Naive B cell (primary cell): ENCODE data around the gene ABAT. TPM values are rescaled to one million over a fixed set of nuclear protein-coding genes. Genes with fewer than 3 reads are reported as not detected.

Experiments used
- ATAC-seq, 2 donors: fragments of 150-1000 bp; cut with Tn5 transposase; 2 replicates each; pipeline ENCODE4 v1.10.0; 2021; ENCODE audit warnings: low read depth in 2 of 2, mild to moderate bottlenecking in 2 of 2, moderate library complexity in 2 of 2
- DNase-seq: peaks from one replicate; pipeline ENCODE4 v3.0.0; 2022
- H3K27ac Mint-ChIP-seq, 6 donors: one replicate each; pipeline ENCODE4 v1.8.0; 2020 to 2022; ENCODE audit warnings: mild to moderate bottlenecking in 6 of 6, mixed read lengths in 6 of 6, moderate library complexity in 5 of 6, inconsistent platforms in 2 of 6
- H3K27me3 Mint-ChIP-seq, 3 donors: one replicate each; pipeline ENCODE4 v1.8.0; 2021 to 2022; ENCODE audit warnings: mixed read lengths in 3 of 3, mild to moderate bottlenecking in 1 of 3
- H3K36me3 Mint-ChIP-seq, 2 donors: one replicate each; pipeline ENCODE4 v1.8.0; 2020 to 2022; ENCODE audit warnings: mixed read lengths in 2 of 2, inconsistent platforms in 1 of 2, mild to moderate bottlenecking in 1 of 2
- H3K4me1 Mint-ChIP-seq, 3 donors: one replicate each; pipeline ENCODE4 v1.8.0; 2020 to 2022; ENCODE audit warnings: mixed read lengths in 3 of 3, inconsistent platforms in 1 of 3, mild to moderate bottlenecking in 1 of 3, moderate library complexity in 1 of 3
- H3K4me3 Mint-ChIP-seq, 8 donors: one replicate each; pipeline ENCODE4 v1.8.0; 2020 to 2022; ENCODE audit warnings: mild to moderate bottlenecking in 8 of 8, mixed read lengths in 8 of 8, moderate library complexity in 8 of 8, inconsistent platforms in 2 of 8
- H3K9me3 Mint-ChIP-seq, 7 donors: one replicate each; pipeline ENCODE4 v1.8.0; 2020 to 2022; ENCODE audit warnings: mixed read lengths in 7 of 7, mild to moderate bottlenecking in 5 of 7, inconsistent platforms in 2 of 7, moderate library complexity in 1 of 7
- polyA plus RNA-seq, 6 donors: library from polyadenylated mRNA; unstranded; fragments of 300-500 nt; fragmentation: Illumina TruSeq; gene quantifications; one replicate each; pipeline ENCODE4 v1.2.3, GENCODE V29; 2021; ENCODE audit warnings: low read depth in 6 of 6

Gene ABAT
- polyA plus RNA-seq, 6 donors from 2014 or later: 1.9 to 10.0 (median 4.8) TPM

DNA sequence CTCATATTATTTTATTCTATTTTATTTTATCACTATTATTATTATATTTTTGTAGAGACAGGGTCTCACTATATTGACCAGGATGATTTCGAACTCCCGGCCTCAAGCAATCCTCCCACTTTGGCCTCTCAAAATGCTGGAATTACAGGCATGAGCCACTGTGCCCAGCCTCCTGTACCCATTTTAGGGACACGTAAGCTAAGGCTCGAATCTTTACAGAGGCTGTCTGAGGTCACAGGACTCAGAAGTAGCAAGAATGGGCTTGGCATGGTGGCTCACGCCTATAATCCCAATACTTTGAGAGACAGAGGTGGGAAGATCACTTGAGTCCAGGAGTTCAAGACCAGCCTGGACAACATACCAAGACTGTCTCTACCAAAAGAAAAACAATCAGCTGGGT lies 12.7 kb upstream of the ABAT start:
- no peak for DNase-seq
- no peaks in the 10 kb centered on the region for H3K27me3 Mint-ChIP-seq
- H3K27ac Mint-ChIP-seq: no peak overlapping the region
- ATAC-seq: no peak
- peaks cover 0 to 4% (median 3%) of the 10 kb centered on the region in 3 donors for H3K4me1 Mint-ChIP-seq
- H3K36me3 Mint-ChIP-seq: no peaks in the 10 kb centered on the region
- H3K9me3 Mint-ChIP-seq: no peaks in the 10 kb centered on the region
- H3K4me3 Mint-ChIP-seq: no peak overlapping the region

DNA sequence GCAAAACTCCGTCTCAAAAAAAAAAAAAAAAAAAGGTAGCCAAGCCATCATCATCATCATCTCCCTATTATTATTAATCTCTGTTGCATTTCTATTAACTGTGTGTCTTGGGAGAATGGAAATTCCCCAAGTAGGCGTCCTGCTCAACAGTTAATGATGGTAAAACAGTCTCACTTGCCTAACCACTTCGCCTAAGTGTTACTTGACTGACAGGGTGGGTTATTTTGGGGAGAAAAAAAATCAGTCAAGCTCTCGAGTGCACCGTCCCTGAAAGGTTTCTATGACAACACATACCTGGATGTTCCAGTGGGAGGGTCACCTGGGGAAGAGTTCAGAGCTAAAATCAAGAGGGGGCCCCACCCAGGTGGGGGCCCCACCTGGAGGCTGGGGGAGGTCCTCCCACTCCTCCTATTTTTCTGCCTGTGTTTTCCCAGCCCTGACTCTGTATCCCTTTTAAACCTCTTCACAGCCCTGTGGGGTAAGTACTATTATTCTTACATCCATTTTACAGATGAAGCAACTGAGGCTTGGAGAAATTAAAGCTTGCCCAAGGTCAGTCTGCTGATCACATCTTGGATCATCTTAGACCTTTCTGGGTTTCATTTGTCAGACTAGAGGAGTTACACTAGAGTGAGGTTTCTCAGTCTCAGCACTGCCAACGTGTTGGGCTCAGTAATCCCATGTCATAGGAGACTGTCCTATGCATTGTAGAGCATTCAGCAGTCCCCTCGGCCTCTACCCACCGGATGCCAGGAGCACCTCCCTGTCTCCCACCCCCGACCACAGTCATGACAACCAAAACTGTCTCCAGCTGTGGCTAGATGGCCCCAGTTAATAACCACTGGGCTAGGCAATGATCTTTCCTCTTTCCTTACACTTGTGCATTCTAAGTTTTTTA lies 11.0 kb upstream of the ABAT start:
- Mint-ChIP-seq H3K36me3 (peaks cover 0 to 8% of the 10 kb centered on the region in 2 donors), H3K9me3 (peaks cover 0 to 4% (median 0%) of the 10 kb centered on the region in 7 donors), H3K4me3 (no peak overlapping the region), H3K4me1 (peaks cover 0 to 4% (median 3%) of the 10 kb centered on the region in 3 donors), H3K27ac (no peak overlapping the region), H3K27me3 (no peaks in the 10 kb centered on the region)
- ATAC-seq (no peak), DNase-seq (no peak)

DNA sequence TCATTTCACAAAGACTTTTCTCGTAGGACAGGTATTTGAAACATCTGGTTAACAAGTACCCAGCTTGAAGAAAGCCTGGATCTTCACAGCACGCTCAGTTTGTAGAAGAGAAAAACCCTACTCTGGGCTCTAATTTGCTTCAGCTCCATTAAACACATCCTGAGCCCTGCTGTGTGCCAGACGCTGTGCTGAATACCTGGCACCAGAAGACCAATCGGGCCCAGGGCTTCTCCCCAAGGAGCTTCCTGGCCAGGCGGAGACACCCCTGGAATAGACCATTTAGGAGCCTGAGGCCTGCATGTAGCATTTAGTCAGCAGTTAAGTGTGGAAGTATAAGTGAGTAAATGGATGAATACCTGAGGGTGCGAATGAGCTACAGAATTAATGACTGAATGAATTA lies 8.9 kb upstream of the ABAT start:
- Mint-ChIP-seq H3K27ac (no peak overlapping the region), H3K4me3 (no peak overlapping the region), H3K36me3 (peaks cover 0 to 8% of the 10 kb centered on the region in 2 donors), H3K27me3 (no peaks in the 10 kb centered on the region), H3K4me1 (peaks cover 0 to 3% (median 2%) of the 10 kb centered on the region in 3 donors), H3K9me3 (peaks cover 0 to 4% (median 0%) of the 10 kb centered on the region in 7 donors)
- ATAC-seq (no peak), DNase-seq (no peak)

DNA sequence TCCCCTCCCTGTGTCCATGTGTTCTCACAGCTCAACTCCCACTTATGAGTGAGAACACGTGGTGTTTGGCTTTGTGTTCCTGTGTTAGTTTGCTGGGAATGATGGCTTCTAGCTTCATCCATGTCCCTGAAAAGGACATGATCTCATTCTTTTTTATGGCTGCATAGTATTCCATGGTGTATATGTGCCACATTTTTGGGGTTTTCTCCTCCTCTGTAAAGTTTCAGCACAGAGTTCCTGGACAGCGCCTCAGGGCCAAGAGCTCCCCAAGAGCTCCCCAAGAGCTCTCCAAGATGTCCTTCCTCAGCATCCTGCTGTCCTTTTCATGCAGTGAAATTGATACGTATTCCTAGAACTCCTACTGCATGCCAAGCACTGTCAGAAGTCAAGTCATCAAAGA lies 6.9 kb upstream of the ABAT start:
- no peak for ATAC-seq
- DNase-seq: no peak
- Mint-ChIP-seq H3K27ac (no peak overlapping the region), H3K36me3 (peaks cover 0 to 8% of the 10 kb centered on the region in 2 donors), H3K4me1 (no peaks in the 10 kb centered on the region), H3K27me3 (no peaks in the 10 kb centered on the region), H3K9me3 (peaks cover 0 to 4% (median 0%) of the 10 kb centered on the region in 7 donors), H3K4me3 (no peak overlapping the region)

DNA sequence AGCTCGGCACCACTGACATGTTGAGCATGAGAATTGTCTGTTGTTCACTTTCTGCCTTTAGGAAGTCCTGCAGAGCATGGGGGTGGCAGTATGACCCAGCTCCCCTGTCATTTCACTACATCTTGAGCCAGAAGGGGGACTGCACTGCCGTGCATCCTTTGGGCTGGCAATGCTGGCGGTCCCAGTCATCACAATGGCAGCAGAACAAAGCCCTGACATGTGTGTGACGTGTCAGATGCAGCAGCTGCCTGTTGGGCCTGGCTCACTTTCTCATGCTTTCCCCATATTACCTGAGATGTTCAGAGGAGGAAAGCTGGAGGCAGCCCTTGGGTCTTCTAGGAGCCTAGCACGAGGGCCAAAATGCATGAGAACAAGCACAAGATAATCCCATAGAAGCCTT lies 6.3 kb upstream of the ABAT start:
- Mint-ChIP-seq H3K27ac (no peak overlapping the region), H3K4me3 (no peak overlapping the region), H3K4me1 (no peaks in the 10 kb centered on the region), H3K27me3 (no peaks in the 10 kb centered on the region), H3K36me3 (peaks cover 0 to 8% of the 10 kb centered on the region in 2 donors), H3K9me3 (peaks cover 0 to 4% (median 0%) of the 10 kb centered on the region in 7 donors)
- ATAC-seq (no peak), DNase-seq (no peak)

DNA sequence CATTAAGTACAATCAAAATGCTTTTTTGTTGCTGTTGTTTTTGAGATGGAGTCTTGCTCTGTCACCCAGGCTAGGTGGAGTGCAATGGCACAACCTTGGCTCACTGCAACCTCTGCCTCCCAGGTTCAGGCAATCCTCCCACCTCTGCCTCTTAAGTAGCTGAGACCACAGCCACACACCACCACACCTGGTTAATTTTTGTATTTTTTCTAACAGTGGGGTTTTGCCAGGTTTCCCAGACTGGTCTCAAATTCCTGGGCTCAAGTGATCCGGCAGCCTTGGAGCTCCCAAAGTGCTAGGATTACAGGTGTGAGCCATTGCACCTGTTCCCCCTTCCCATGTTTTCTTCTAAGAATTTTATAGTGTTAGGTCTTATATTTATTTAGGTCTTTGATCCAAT lies 4.9 kb upstream of the ABAT start:
- DNase-seq (no peak), ATAC-seq (no peak)
- Mint-ChIP-seq H3K27me3 (no peaks in the 10 kb centered on the region), H3K36me3 (peaks cover 0 to 8% of the 10 kb centered on the region in 2 donors), H3K27ac (no peak overlapping the region), H3K9me3 (peaks cover 0 to 4% (median 0%) of the 10 kb centered on the region in 7 donors), H3K4me1 (peaks cover 4 to 7% (median 4%) of the 10 kb centered on the region in 3 donors), H3K4me3 (no peak overlapping the region)

DNA sequence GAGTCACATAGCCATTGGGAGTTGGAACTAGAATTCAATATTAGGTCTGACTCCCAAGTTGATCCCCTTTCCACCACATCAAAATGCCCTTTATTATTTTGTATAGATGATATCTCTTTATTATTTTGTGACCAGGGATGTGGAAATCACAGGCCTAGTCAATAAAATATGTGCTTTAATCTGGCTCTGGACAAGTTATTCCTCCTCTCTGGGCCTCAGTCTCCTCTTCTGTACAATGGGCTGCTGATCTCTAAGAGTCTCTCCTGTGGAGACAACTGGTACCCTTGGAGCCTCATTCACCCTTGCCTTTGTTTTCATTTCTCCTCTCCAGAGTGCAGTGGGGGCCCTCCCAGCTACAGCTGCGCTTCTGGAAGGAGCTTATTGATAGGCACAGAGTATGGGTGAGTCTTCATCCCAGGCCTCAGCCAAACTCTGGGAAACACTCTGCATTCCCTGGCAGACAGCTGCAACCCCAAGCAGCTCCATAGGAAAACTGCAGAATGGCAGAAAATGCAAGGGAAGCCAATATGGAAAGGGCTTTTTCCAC lies 4.3 kb upstream of the ABAT start:
- Mint-ChIP-seq H3K36me3 (peaks cover 0 to 8% of the 10 kb centered on the region in 2 donors), H3K27me3 (no peaks in the 10 kb centered on the region), H3K4me3 (peak overlapping the region in 1 of 8 donors; percentile 72), H3K9me3 (peaks cover 0 to 4% (median 0%) of the 10 kb centered on the region in 7 donors), H3K4me1 (peaks cover 7 to 11% (median 8%) of the 10 kb centered on the region in 3 donors), H3K27ac (peak overlapping the region in 1 of 6 donors; percentile 80)
- DNase-seq (no peak), ATAC-seq (no peak)

DNA sequence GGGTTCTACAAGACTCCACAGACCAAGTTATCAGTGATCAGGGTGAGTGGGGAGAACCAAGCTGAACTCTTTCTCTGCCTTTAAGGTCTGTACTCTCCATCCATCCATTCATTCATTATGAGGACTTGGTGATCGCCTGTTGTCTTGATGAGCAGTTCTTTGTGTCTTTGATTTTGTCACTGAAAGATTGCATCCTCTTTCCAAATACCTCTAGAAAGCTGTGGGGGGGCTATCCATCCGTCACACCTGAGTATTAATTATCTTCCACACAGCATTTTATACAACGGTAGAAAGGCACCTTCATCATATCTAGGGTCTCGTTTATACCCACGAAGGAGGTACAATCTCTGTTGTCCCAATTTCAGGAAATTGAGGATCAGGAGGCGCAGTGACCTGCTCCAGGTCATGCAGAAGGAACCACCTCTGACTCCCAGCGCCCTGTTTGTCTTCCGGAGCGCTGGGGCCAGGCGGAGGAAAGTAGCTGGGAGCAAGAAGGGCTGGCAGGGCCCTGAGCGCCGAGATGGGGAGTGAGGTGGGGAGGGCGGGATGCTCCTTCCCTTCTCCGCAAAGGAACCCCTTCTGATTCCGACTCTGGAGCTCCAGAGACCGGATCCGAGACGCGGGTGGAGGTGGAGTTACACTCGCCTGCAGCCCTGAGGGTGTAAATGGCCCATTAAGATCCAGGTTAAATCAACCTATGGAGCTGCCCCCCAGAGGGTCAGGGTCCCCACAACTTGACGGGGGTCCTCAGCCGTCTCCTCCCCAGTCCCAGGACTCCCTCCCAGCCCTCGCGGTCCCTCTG lies 605 bp upstream of the ABAT start:
- ATAC-seq (peak in 1 of 2 donors; percentile 34), DNase-seq (peak; percentile 4)

DNA sequence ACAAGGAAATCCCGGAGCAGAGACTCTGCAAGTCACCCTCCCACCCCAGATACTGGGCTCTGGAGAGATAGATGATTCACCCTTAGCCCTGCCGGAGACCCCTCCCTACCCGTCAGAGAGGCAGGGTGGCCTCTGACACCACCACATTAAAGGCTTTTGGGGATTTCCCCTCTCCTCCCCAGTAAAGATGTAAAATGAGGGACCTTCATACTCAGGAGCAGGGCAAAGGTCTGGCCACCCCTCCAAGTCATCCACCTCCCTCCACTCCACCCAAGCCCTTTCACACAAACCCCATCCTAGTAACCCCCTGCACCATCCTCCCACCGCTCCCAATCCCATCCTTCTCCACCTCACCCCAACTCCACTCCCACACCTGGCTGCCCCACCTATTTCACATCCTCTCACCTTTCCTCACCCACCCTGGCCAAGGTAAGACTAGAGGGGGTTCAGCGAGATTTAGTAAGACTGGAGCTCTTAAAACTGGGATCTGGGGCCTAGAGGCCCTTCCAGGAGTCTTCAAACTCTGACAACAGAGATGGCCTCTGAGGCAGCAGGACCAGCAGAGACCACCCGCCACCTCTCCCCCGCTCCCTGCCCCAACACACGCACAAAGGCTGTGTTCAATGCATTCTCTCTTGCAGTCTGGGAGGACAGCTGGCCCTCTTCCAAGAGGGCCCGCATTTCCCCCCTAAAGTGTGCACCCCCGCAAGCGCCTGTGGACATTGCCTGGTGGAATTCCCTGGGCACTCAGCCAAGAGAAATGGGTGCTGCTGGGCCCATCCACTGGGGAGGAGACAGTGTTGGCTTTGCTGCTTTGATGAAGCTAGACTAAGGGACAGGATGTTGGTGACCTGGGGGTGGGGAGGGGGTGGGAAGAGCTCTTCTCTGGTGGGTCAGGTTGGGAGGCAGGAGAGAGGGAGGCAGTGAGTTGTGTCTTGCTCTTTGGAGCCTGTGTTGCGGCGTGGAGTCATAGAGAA lies 1.1 kb downstream of the ABAT start:
- DNase-seq (no peak), ATAC-seq (no peak)
- peaks cover 24 to 39% (median 36%) of the 10 kb centered on the region in 3 donors for H3K4me1 Mint-ChIP-seq
- peaks cover 8 to 10% of the 10 kb centered on the region in 2 donors for H3K36me3 Mint-ChIP-seq
- peak overlapping the region; percentile 64 to 92 (median 86) for H3K27ac Mint-ChIP-seq
- H3K27me3 Mint-ChIP-seq: no peaks in the 10 kb centered on the region
- peak overlapping the region; percentile 88 to 96 (median 91) for H3K4me3 Mint-ChIP-seq
- H3K9me3 Mint-ChIP-seq: peaks cover 0 to 10% (median 5%) of the 10 kb centered on the region in 7 donors

More for the DNA sequence above, 605 bp upstream of the ABAT start:
- peaks cover 0 to 2% (median 0%) of the 10 kb centered on the region in 7 donors for H3K9me3 Mint-ChIP-seq
- H3K27me3 Mint-ChIP-seq: no peaks in the 10 kb centered on the region
- peak overlapping the region in 5 of 6 donors; percentile 51 to 94 (median 87) for H3K27ac Mint-ChIP-seq
- peak overlapping the region; percentile 88 to 96 (median 91) for H3K4me3 Mint-ChIP-seq
- H3K36me3 Mint-ChIP-seq: no peaks in the 10 kb centered on the region
- H3K4me1 Mint-ChIP-seq: peaks cover 18 to 30% (median 25%) of the 10 kb centered on the region in 3 donors

DNA sequence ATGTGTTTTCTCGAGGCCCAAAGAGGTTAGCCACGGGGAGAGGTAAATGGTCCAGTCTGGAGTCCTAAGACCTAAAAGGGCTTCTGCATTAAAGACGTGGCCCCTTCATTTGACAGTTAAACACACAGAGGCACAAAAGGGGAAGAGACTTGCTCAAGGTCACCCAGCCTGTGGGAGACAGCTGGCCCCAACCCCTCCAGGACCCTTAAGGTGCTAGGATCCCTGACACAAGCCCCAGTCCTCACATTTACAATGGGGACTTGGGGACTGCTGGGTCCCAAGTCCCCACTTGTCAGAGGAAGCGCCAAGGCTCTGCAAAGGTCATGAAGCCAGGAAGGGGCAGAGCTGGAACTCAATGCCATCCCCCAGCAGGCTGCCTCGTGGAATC lies 1.7 kb downstream of the ABAT start:
- Mint-ChIP-seq H3K27ac (peak overlapping the region in 2 of 6 donors; percentile 38 to 92), H3K27me3 (no peaks in the 10 kb centered on the region), H3K4me3 (peak overlapping the region; percentile 56 to 96 (median 90)), H3K4me1 (peaks cover 24 to 42% (median 39%) of the 10 kb centered on the region in 3 donors), H3K9me3 (peaks cover 0 to 10% (median 5%) of the 10 kb centered on the region in 7 donors), H3K36me3 (peaks cover 8 to 10% of the 10 kb centered on the region in 2 donors)
- ATAC-seq: no peak
- DNase-seq: no peak

DNA sequence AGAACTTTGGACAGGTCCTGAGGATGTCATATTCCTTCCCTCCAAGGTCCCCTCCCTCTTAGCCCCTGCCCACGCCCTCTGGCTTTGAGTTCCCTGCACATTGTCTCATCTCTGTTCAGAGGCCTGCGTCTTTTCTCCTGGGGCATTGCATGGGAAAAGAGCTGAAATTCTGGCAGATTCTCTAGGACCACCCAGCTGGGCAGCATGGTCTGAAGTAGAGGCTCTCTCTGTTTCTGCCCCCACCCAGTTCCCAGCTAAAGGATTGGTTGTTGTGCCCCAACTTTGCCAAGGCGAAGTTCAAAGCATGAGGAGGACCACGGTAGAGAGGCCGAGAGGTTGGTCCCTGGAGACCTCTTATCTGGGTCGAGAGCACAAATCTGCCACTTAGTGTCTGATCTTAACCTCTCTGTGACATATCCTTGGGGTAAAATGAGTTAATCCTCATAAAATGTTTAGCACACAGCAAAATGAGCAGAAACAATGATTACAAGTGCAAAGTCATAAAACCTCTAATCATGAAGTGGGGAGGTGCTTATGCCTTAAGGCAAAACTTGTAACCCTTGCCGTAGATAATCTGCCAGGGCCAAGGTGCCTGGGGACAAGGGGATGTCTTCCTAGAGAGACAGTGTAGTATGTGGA lies 2.4 kb downstream of the ABAT start:
- DNase-seq (no peak), ATAC-seq (no peak)
- H3K27ac Mint-ChIP-seq: peak overlapping the region in 2 of 6 donors; percentile 28 to 42
- H3K9me3 Mint-ChIP-seq: peaks cover 0 to 10% (median 5%) of the 10 kb centered on the region in 7 donors
- H3K4me1 Mint-ChIP-seq: peaks cover 24 to 45% (median 39%) of the 10 kb centered on the region in 3 donors
- peak overlapping the region in 4 of 8 donors; percentile 32 to 96 (median 80) for H3K4me3 Mint-ChIP-seq
- H3K36me3 Mint-ChIP-seq: peaks cover 8 to 10% of the 10 kb centered on the region in 2 donors
- H3K27me3 Mint-ChIP-seq: no peaks in the 10 kb centered on the region

DNA sequence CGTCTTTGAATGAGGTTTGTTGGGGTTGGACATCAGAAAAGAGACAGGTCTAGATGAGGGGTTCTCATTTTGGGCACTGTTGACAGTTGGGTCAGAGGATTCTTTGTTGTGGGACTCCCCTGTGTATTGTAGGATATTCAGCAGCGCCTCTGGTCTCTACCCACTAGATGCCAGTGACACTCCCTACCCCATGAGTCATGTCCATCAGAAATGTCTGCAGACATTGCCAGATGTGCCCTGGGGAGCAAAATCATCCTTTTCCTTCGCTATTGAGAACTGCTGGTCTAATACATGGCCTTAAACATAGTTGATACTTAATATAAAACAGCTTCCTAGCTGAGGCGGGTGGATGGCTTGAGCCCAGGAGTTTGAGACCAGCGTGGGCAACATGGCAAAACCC lies 3.1 kb downstream of the ABAT start:
- no peaks in the 10 kb centered on the region for H3K27me3 Mint-ChIP-seq
- ATAC-seq (no peak), DNase-seq (no peak)
- peaks cover 8 to 10% of the 10 kb centered on the region in 2 donors for H3K36me3 Mint-ChIP-seq
- H3K27ac Mint-ChIP-seq: peak overlapping the region in 1 of 6 donors; percentile 18
- peaks cover 27 to 45% (median 39%) of the 10 kb centered on the region in 3 donors for H3K4me1 Mint-ChIP-seq
- H3K9me3 Mint-ChIP-seq: peaks cover 0 to 10% (median 5%) of the 10 kb centered on the region in 7 donors
- peak overlapping the region in 2 of 8 donors; percentile 48 to 72 for H3K4me3 Mint-ChIP-seq
